GM21528 (cell line): ENCODE results near the gene QRICH1.

ENCODE experiments used
- ATAC-seq: cut with Tn5 transposase; IDR thresholded peaks from one replicate; pipeline ENCODE4 v1.9.1; 2021; ENCODE audit warnings: mild to moderate bottlenecking, moderate library complexity; ENCODE audit not compliant: unreplicated experiment, low FRiP score

Gene QRICH1

GRCh38 chr3:49093853-49094767 lies at the start of gene QRICH1:
Gene QRICH1, minus strand, starts transcription at chr3:49094071. Its CDS starts 17,054 bp downstream, at chr3:49077017.
- peak; percentile 85 for ATAC-seq

- ATAC-seq = no peak
Measured at GRCh38 chr3:49140080-49140479, 46.2 kb upstream of the QRICH1 start.

- no peak for ATAC-seq
Measured at GRCh38 chr3:49135499-49135898, 41.6 kb upstream of the QRICH1 start.

- ATAC-seq = no peak
Measured at GRCh38 chr3:49134471-49135265, 40.8 kb upstream of the QRICH1 start.

GRCh38 chr3:49133226-49133951 lies 39.5 kb upstream of the QRICH1 start:
- no peak for ATAC-seq

GRCh38 chr3:49132437-49133225 lies 38.8 kb upstream of the QRICH1 start, which contains the start of gene LAMB2:
Gene LAMB2, minus strand, starts transcription at chr3:49133050. Its CDS starts 183 bp downstream, at chr3:49132867.
- no peak for ATAC-seq

GRCh38 chr3:49132073-49132436 lies 38.2 kb upstream of the QRICH1 start:
- ATAC-seq = no peak

- ATAC-seq = no peak
Measured at GRCh38 chr3:49131576-49131975, 37.7 kb upstream of the QRICH1 start.

GRCh38 chr3:49131040-49131439 lies 37.2 kb upstream of the QRICH1 start:
- ATAC-seq = no peak

- ATAC-seq = no peak
Measured at GRCh38 chr3:49124991-49125670, 31.3 kb upstream of the QRICH1 start.

- ATAC-seq = no peak
Measured at GRCh38 chr3:49124203-49124602, 30.3 kb upstream of the QRICH1 start.

GRCh38 chr3:49123687-49124086 lies 29.8 kb upstream of the QRICH1 start:
- no peak for ATAC-seq

- no peak for ATAC-seq
Measured at GRCh38 chr3:49122886-49123545, 29.1 kb upstream of the QRICH1 start.

- no peak for ATAC-seq
Measured at GRCh38 chr3:49122451-49122850, 28.6 kb upstream of the QRICH1 start.

GRCh38 chr3:49122022-49122421 lies 28.2 kb upstream of the QRICH1 start:
- no peak for ATAC-seq

- ATAC-seq = peak; percentile 3
Measured at GRCh38 chr3:49121132-49121736, 27.4 kb upstream of the QRICH1 start.

- peak; percentile 78 for ATAC-seq
Measured at GRCh38 chr3:49120438-49121131, 26.7 kb upstream of the QRICH1 start, which contains the start of gene USP19. Gene USP19, minus strand, starts transcription at chr3:49120823. Its CDS starts 1,678 bp downstream, at chr3:49119145.

- peak; percentile 7 for ATAC-seq
Measured at GRCh38 chr3:49120096-49120437, 26.2 kb upstream of the QRICH1 start.
